SK-N-SH (cell line): ENCODE results near the gene BTG1. TPM values are rescaled to one million over a fixed set of nuclear protein-coding genes. Genes with fewer than 3 reads are reported as not detected.

ENCODE experiments used
- CTCF ChIA-PET: fragments of 300-600, 350-600 bp; formaldehyde crosslinking; extraction: SDS; loops from one replicate; lab custom pipeline; 2021; lab: Yijun Ruan, JAX
- POLR2A ChIA-PET: fragments of 350-600 bp; sonication (Branson Sonifier 250); formaldehyde crosslinking; extraction: SDS; loops from one replicate; lab custom pipeline; 2020; ENCODE audit warnings: antibody characterized with exemption, inconsistent platforms; lab: Yijun Ruan, JAX
- DNase-seq: peaks from one replicate; pipeline ENCODE4 v3.0.0; 2012
- H2AFZ ChIP-seq: fragments of 200-600 bp; sonication (generic); 2 replicates; pipeline ENCODE4 v1.8.1; 2016; ENCODE audit warnings: antibody characterized with exemption, mild to moderate bottlenecking, low read depth
- H3F3A ChIP-seq: fragments of 200-600 bp; sonication (generic); replicated peaks from 2 replicates; pipeline ENCODE3; 2016; ENCODE audit warnings: antibody characterized with exemption, mild to moderate bottlenecking; ENCODE audit not compliant: insufficient read depth
- H3K27ac ChIP-seq, 2 experiments: fragments of 200-500 bp in 1 of 2; fragments of 200-600 bp in 1 of 2; sonication (Bioruptor generic) in 1 of 2; sonication (generic), shearing (Covaris generic) in 1 of 2; 2 replicates each; pipeline versions ENCODE4 v1.5.1 to v1.6.1; 2014 to 2016; ENCODE audit warnings: low read depth in 2 of 2, inconsistent platforms in 1 of 2, low read length in 1 of 2, mild to moderate bottlenecking in 1 of 2, mixed read lengths in 1 of 2
- H3K27me3 ChIP-seq: fragments of 200-600 bp; sonication (generic), shearing (Covaris generic); 2 replicates; pipeline ENCODE4 v1.6.1; 2016; ENCODE audit warnings: mixed run types; ENCODE audit not compliant: insufficient read depth
- H3K36me3 ChIP-seq, 2 experiments: fragments of 200-500 bp in 1 of 2; fragments of 200-600 bp in 1 of 2; sonication (Bioruptor generic) in 1 of 2; sonication (generic) in 1 of 2; replicated peaks in 1 of 2; 2 replicates each; pipeline versions ENCODE3 to v1.5.1; 2014 to 2016; ENCODE audit warnings: low read length in 1 of 2, mild to moderate bottlenecking in 1 of 2; ENCODE audit not compliant: insufficient read depth in 2 of 2, control insufficient read depth in 1 of 2
- H3K4me1 ChIP-seq, 2 experiments: fragments of 200-500 bp in 1 of 2; fragments of 200-600 bp in 1 of 2; sonication (Bioruptor generic) in 1 of 2; sonication (generic), shearing (Covaris generic) in 1 of 2; 2 replicates each; pipeline versions ENCODE4 v1.5.1 to v1.6.1; 2014 to 2016; ENCODE audit warnings: low read depth in 1 of 2, low read length in 1 of 2, mixed run types in 1 of 2; ENCODE audit not compliant: insufficient read depth in 2 of 2, control insufficient read depth in 1 of 2
- H3K4me2 ChIP-seq: fragments of 200-600 bp; sonication (generic), shearing (Covaris generic); 2 replicates; pipeline ENCODE4 v1.6.1; 2017; ENCODE audit warnings: mixed run types
- H3K4me3 ChIP-seq, 2 experiments: fragments of 200-500 bp in 1 of 2; fragments of 200-600 bp in 1 of 2; sonication (Bioruptor generic) in 1 of 2; sonication (generic), shearing (Covaris generic) in 1 of 2; 2 replicates each; pipeline versions ENCODE4 v1.5.1 to v1.8.1; 2014 to 2016; ENCODE audit warnings: low read depth in 2 of 2, inconsistent platforms in 1 of 2, low read length in 1 of 2, mild to moderate bottlenecking in 1 of 2, mixed read lengths in 1 of 2, moderate library complexity in 1 of 2
- H3K79me2 ChIP-seq: fragments of 200-600 bp; sonication (generic); 2 replicates; pipeline ENCODE4 v1.8.1; 2017; ENCODE audit warnings: mild to moderate bottlenecking; ENCODE audit not compliant: insufficient read depth
- H3K9ac ChIP-seq: fragments of 200-600 bp; sonication (generic); 2 replicates; pipeline ENCODE4 v1.6.1; 2017; ENCODE audit warnings: mixed run types
- H3K9me2 ChIP-seq: fragments of 200-600 bp; sonication (generic); 2 replicates; pipeline ENCODE4 v1.6.1; 2017; ENCODE audit warnings: mixed run types
- H3K9me3 ChIP-seq: fragments of 200-600 bp; sonication (generic); 2 replicates; pipeline ENCODE4 v1.6.1; 2017; ENCODE audit warnings: mixed run types, mild to moderate bottlenecking, moderate library complexity
- H4K20me1 ChIP-seq: fragments of 200-600 bp; sonication (generic); 2 replicates; pipeline ENCODE4 v1.6.1; 2017; ENCODE audit warnings: mild to moderate bottlenecking, mixed run types; ENCODE audit not compliant: insufficient read depth
- ELF1 ChIP-seq: IDR thresholded peaks from 2 replicates; pipeline ENCODE4 v1.4.0; 2012
- EZH2phosphoT487 ChIP-seq: fragments of 200-600 bp; sonication (generic); IDR thresholded peaks from 2 replicates; pipeline ENCODE4 v1.6.1; 2017; ENCODE audit warnings: low read depth, mixed run types, mild to moderate bottlenecking, antibody characterized with exemption, moderate library complexity, borderline replicate concordance
- FOXJ3 ChIP-seq: sonication (generic); formaldehyde crosslinking; IDR thresholded peaks from 2 replicates; pipeline ENCODE4 v1.5.1; 2020; ENCODE audit warnings: mild to moderate bottlenecking, missing genetic modification reagents
- FOXM1 ChIP-seq: IDR thresholded peaks from 2 replicates; pipeline ENCODE4 v1.4.0; 2012; ENCODE audit warnings: low read depth, mild to moderate bottlenecking
- GABPA ChIP-seq: IDR thresholded peaks from 2 replicates; pipeline ENCODE4 v1.4.0; 2012; ENCODE audit warnings: low read depth, mild to moderate bottlenecking
- GATA2 ChIP-seq: sonication (generic); formaldehyde crosslinking; IDR thresholded peaks from 2 replicates; pipeline ENCODE4 v1.5.0; 2020; ENCODE audit warnings: mild to moderate bottlenecking, missing genetic modification reagents
- MXI1 ChIP-seq: IDR thresholded peaks from 2 replicates; pipeline ENCODE4 v1.6.1; 2012; ENCODE audit warnings: mild to moderate bottlenecking, low read depth, low read length, improper control_type of control experiment
- NFIC ChIP-seq: IDR thresholded peaks from 2 replicates; pipeline ENCODE4 v1.4.0; 2012; ENCODE audit warnings: borderline replicate concordance
- POLR2AphosphoS5 ChIP-seq: IDR thresholded peaks from 2 replicates; pipeline ENCODE4 v1.6.1; 2012; ENCODE audit warnings: low read depth, low read length
- RCOR1 ChIP-seq: fragments of 150-350 bp; IDR thresholded peaks from 2 replicates; pipeline ENCODE4 v1.6.1; 2017; ENCODE audit warnings: antibody characterized with exemption, low read length
- RFX5 ChIP-seq: IDR thresholded peaks from 2 replicates; pipeline ENCODE4 v1.6.1; 2012; ENCODE audit warnings: mild to moderate bottlenecking, improper control_type of control experiment, low read length
- SMC3 ChIP-seq: IDR thresholded peaks from 2 replicates; pipeline ENCODE4 v1.6.1; 2012; ENCODE audit warnings: low read depth, low read length, improper control_type of control experiment
- TAF1 ChIP-seq: IDR thresholded peaks from 2 replicates; pipeline ENCODE4 v1.6.1; 2012; ENCODE audit warnings: low read depth, mild to moderate bottlenecking, low read length, moderate library complexity, borderline replicate concordance
- WGBS: methylation state at CpG from one replicate; pipeline ENCODE4 v1.1.6; 2017; ENCODE audit warnings: low lambda C conversion rate; 5-methylcytosine and 5-hydroxymethylcytosine counted together
- polyA plus RNA-seq, 3 experiments: library from polyadenylated mRNA; depleted of rRNA; stranded (reverse); fragments of >200 nt; gene quantifications; 2 replicates each; pipeline ENCODE4 v1.2.3, GENCODE V29; 2012
- TF ChIP-seq, protein P1 (sequence below): IDR thresholded peaks from 2 replicates; pipeline ENCODE4 v1.4.0; 2012; ENCODE audit warnings: low read depth, borderline replicate concordance
- TF ChIP-seq, protein P2 (sequence below): IDR thresholded peaks from 2 replicates; pipeline ENCODE4; 2012

Gene BTG1
- polyA plus RNA-seq, 1 of the 3 experiments (the other 2 are of a cell fraction), result 28.3 TPM

DNA sequence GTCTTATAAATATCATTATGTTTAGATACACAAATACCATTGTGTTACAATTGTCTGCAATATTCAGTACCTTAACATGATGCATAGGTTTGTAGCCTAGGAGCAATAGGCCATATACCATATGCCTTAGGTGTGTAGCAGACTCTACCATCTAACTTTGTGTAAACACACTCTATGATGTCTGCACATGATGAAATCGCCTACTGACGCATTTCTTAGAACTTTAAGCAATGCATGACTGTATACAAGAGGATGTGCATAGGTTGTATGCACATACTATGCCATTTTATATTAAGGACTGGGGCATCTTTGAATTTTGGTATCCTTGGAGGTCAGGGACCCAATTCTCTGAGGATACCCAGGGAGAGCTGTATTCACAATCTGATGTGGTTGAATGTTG, 10.1 kb upstream of the BTG1 start:
- Histone ChIP-seq H3K9me2 (no peaks in the 10 kb centered on the region), H3K27ac (no peak overlapping the region), H3K36me3 (no peaks in the 10 kb centered on the region), H3K79me2 (no peaks in the 10 kb centered on the region), H3K27me3 (no peaks in the 10 kb centered on the region), H3K9me3 (no peaks in the 10 kb centered on the region), H3K9ac (no peak overlapping the region), H2AFZ (no peak overlapping the region), H4K20me1 (no peaks in the 10 kb centered on the region), H3F3A (no peaks in the 10 kb centered on the region), H3K4me1 (no peaks in the 10 kb centered on the region), H3K4me2 (no peak overlapping the region), H3K4me3 (no peak overlapping the region)
- WGBS, result 68% methylated on average over 2 of the region's 2 CpGs
- no peak for DNase-seq
- TF ChIP-seq POLR2AphosphoS5 (no peak), TAF1 (no peak), EZH2phosphoT487 (no peak), GABPA (no peak), SMC3 (no peak), MXI1 (no peak), GATA2 (CRISPR knock-in tag) (no peak), FOXM1 (no peak), FOXJ3 (CRISPR knock-in tag) (no peak), RCOR1 (no peak)
- TF ChIP-seq, protein P1, sequence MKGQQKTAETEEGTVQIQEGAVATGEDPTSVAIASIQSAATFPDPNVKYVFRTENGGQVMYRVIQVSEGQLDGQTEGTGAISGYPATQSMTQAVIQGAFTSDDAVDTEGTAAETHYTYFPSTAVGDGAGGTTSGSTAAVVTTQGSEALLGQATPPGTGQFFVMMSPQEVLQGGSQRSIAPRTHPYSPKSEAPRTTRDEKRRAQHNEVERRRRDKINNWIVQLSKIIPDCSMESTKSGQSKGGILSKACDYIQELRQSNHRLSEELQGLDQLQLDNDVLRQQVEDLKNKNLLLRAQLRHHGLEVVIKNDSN, result no peak
- ChIA-PET POLR2A (interaction anchor here (1.3 kb wide), 1 partner anchor 10 kb away, joined by 5 read pairs; the partner anchor contains the start of gene BTG1), CTCF (no interaction called here)

DNA sequence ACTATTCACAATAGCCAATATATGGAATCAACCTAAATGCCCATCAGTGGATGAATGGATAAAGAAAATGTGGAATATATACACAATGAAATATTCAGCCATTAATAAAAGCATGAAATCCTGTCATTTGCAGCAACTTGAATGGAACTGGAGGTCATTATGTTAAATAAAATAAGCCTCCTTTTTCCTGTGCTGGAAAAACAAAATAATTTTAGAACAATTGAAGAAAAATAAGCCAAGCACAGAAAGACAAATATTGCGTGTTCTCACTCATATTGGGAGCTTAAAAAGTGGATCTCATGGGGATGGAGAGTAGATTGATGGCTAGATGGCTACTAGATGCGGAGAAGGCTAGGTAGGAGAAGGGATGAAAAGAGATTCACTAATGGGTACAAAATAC, 6.3 kb upstream of the BTG1 start:
- Histone ChIP-seq H3K9ac (no peak overlapping the region), H3K9me3 (no peaks in the 10 kb centered on the region), H3K36me3 (no peaks in the 10 kb centered on the region), H4K20me1 (no peaks in the 10 kb centered on the region), H3K27me3 (no peaks in the 10 kb centered on the region), H3K4me1 (peaks cover 5 to 10% of the 10 kb centered on the region in 2 experiments; a peak in 3 of 4 replicates), H3K27ac (no peak overlapping the region), H3K9me2 (no peaks in the 10 kb centered on the region), H3K4me2 (no peak overlapping the region)
- CTCF ChIA-PET, result no interaction called here
- no peak for DNase-seq
- WGBS, result 84% methylated on average over 2 of the region's 2 CpGs
- TF ChIP-seq, protein P2, sequence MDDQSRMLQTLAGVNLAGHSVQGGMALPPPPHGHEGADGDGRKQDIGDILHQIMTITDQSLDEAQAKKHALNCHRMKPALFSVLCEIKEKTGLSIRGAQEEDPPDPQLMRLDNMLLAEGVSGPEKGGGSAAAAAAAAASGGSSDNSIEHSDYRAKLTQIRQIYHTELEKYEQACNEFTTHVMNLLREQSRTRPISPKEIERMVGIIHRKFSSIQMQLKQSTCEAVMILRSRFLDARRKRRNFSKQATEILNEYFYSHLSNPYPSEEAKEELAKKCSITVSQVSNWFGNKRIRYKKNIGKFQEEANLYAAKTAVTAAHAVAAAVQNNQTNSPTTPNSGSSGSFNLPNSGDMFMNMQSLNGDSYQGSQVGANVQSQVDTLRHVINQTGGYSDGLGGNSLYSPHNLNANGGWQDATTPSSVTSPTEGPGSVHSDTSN, result no peak
- TF ChIP-seq ELF1, result no peak
- no peak for TF ChIP-seq RFX5
- TF ChIP-seq NFIC, result no peak
- no peak for TF ChIP-seq FOXM1
- no peak for TF ChIP-seq SMC3
- TF ChIP-seq, all 33 proteins: peak for 0
- POLR2A ChIA-PET, result no interaction called here
- no peak overlapping the region for H2AFZ ChIP-seq
- no peak overlapping the region for H3K4me3 ChIP-seq
- no peaks in the 10 kb centered on the region; the same call in 1 of the 2 replicates for H3K79me2 ChIP-seq
- no peaks in the 10 kb centered on the region for H3F3A ChIP-seq
